ENCODE data around the gene POMP. TPM values are rescaled to one million over a fixed set of nuclear protein-coding genes. Genes with fewer than 3 reads are reported as not detected.
A peak's percentile ranks its signal among the peaks of the same experiment; 100 is the strongest.
"Not testable (repeated sequence)": the region's sequence is repeated elsewhere in the genome, so short reads cannot be mapped to it uniquely, and the experiment has no call there.

POMP gene
- polyA plus RNA-seq, 1 donor, result 52.6 TPM

DNA sequence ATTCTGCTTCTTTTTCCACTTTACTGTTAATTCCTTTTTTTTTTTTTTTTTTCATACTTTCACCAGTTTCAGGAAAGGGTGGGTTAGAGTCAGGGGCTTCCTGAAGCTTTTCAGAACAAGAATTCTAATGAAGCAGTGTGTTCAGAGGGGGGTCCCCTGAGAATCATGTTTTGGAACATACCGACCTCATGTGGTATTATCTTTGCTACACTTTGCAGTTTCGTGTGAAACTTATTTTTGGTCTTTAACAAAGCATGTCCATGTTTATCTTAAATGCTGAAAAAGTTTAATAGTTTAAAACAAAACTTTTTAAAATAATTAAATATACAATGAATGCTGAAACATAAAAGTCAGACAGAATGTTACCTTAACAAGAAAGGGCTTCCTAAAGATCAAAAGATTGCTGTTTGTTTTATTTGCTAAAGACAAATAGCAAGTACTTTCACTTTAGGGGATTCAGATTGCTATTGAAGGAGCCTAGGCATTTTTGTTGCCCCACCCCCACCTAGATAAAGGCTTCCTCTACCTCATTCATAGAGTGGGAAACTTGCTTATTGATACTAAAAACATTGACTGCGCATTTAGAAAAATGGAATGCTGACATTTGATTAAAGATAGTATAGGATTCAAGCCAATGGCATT lies 21.1 kb upstream of the POMP start:
- DNase-seq, result no peak

DNA sequence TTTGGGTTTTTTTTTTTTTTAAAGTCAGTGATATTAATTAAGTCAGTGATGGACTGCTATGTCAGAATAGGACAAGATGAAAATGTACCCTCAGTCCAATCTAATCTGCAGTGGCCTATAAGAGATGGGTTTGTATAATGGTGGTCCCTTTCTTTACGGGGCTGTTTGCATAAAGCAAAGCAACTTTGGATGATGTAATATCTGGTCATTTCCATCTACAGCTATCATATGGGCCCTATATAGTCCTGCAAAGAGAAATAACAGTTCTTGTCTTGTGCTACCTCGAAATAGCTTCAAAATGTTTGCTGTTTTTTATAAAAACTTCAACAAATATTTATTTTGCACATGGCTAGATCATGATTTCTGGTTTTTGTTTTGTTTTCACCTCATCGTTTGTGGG lies 20.2 kb upstream of the POMP start:
- no peak for DNase-seq

DNA sequence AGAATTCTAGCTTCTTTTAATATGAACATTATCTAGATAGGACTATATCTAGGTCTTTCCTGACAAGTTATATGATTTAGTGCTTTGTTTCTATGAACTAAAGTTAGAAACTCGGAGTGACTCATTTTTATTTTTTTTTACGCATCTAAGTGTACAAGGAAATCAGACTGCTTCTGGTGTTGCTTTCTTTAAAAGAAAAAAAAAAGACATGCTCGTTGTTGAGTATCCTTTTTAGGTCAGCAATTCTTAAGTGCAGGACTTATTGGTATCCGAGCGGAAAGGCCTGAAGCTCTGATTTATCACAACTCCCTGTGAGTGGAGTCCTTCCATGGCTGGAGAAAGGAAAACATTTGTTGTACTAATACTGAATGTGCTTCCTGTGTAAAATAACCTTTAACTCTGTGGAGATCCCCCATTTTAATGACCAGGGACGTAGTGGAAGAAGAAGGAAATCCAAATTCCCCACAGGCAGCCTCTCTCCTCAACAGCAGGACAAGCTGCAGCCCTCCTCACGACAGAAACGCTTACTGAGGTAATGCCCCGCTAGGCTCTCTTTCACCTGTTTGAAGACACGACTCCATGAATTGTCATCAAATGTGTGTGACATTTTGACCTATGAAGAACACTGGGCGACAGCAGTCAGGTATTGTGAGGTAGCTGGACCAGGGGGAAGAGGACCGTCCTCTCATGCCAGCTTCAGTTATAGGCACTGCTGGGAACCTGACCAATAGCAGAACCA lies 17.9 kb upstream of the POMP start:
- no peak for DNase-seq

DNA sequence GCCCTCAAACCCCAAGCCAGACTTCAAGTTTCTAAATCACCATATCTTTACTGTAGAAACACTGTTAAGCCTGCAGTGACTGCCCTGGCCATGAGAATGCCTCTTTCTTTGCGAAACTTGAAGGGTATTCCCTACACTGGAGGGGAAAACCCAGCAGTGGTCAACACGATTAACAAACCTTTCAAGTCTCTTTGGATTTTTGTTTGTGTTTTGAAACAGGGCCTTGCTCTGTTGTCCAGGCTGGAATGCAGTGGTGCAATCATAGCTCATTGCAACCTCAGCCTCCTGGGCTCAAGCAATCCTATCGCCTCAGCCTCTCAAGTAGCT lies 17.4 kb upstream of the POMP start:
- DNase-seq, result no peak

DNA sequence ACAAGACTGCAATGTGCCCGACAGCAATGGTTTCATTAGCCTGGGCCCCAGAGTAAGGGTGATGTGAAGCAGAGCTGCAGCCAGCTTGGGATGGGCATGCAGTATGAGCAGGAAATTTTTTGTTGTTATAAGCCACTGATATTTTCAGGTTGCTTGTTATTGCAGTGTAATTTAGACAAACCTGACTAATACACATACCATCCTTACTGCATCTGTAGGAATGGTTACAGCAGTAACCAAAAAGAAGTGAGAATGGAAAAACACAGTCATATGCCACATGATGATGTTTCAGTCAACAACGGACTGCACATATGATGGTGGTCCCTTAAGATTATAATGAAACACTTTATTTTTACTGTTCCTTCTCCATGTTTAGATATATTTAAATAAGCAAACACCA lies 8.6 kb upstream of the POMP start:
- no peak for DNase-seq

DNA sequence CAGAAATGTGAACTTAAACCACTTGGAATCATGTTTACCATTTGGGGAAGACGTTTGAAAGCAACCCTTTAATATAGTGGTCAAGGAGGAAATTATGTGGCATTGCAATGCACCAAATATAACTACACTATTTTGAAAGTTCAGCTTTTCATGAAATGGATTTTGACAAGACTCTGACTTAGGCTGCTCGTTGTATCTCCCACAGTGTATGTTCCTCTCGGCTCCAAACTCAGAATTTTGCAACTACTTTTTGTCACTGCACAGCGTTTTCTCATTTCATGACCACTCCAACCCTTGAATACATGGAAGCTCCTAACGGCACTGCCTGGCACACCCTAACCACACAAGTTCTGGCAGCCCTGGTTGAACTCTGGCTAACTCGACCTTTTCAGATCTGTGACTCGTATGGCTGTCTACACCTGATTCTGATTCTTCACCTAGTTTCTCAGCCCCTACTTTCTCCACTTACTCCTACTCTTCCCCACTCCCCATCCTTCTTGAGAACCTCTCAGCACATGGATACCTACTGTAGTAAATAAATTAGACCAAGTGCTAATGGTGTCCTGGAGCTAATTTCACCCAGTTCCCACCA lies 7.0 kb upstream of the POMP start:
- no peak for DNase-seq

DNA sequence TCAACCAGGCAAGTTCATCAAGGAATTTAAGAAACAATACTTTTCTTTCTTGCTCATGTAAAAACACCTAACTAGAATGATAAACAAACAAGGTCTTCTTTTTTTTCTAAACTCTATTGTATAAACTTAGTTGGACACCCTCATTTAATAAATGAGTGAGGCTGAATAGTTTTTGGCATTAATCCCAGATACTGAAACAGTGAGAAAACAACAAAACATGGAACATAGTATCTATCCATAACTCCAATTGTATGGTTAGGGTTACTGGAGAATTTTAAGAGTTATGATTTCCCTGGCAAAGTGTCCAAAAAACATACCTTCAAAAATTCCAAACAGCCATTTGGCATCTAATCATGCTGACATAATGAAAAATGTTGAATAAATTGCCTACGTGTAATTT lies 5.8 kb upstream of the POMP start:
- no peak for DNase-seq

DNA sequence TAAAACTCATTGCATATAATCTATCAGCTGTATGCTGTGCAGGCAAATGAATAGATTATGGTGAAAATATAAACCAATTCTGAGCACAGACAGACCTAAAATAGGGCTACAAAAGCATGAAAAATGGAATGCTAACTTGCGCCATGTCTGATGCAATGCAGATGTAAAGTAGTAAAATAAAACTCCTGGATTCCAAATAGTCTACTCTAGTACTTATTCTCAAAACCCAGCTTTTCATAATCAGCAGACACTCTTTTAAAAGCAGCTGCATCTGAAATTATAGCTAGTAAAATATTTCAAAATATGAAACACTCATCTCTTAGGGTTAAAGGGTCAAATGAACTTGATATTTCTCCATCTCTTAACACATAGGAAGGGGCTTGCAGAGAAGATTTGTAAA lies 4.7 kb upstream of the POMP start:
- no peak for DNase-seq

DNA sequence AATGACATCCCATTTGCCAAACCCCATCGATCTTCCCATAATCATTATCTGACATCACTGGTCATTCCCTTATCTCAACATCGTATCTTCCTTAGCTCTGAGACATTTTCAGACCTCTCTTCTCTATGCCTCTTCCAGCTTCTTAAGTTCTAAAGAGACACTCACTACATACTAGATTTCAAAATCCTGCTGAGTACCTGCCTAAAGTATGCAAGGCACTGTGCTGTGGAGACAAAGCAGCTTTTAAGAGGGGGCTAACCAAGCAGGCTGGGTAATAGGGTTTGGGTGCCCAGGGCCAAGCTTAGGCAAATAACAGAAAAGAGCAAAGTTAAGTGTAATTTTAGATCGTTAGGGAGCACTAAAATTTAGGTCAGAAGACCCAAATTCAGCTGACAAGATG lies 3.4 kb upstream of the POMP start:
- DNase-seq, result no peak

DNA sequence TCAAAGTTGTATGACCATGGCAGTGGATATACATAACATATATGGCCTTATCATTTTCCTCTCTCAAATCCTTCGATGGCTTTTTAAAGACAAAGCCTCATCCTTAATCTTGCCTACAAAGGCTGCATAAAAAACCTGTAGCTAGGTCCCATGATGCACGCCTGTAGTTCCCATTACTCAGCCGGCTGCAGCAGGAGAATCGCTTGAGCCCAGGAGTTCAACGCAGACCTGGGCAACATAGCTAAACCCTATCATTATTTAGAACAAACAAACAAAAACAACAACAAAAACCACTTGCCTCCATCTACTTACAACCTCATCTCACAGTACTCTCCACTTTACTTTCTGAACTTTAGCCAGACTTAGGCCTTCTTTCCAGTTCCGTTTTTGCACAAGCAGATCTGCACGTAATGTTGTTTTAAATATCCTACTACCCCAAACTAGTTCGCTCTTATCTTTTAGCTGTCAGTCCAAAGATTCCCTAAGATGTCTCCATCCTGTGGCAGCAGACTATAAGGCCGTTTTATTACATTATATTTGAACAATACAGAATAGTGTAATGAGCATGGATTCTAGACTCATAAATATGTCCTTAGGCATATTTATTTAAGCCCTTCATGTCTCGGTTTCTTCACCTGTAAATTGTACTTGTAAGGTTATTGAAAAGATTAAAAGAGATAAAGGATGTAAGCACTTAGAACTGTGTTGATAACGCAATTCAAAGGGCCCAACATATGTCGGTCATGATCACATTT lies 969 bp upstream of the POMP start:
- DNase-seq, result peak; percentile 18

DNA sequence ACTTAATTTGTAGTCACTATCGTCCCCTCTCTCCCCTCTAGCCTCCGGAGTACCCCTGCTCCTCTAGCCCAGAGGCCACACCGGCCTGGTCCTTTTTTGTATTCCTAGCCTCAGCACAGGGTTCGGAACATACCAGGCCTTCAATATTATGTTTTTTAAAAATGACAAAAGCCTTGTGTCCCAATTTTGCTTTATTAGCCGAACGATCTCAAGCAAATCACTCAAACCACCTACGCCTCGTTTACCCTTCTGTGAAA lies 463 bp upstream of the POMP start:
- no peak for DNase-seq

DNA sequence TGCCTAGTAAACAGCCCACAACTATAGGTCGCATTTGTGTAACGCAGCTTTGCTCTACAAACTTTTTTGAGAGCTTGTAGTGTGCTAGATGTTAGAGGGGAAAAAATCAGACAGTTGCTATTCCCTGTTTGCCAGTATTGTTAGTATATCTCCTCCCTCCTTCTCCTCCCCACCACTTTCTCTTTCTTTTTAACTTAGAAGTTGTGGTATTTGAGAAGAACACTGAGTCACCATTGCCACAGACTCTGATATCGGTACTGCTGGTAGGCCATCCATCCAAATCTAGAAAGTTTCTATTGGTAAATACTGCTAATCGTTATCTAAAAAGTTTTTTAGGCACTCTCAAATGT lies 666 bp downstream of the POMP start:
- peak; percentile 8 for DNase-seq

DNA sequence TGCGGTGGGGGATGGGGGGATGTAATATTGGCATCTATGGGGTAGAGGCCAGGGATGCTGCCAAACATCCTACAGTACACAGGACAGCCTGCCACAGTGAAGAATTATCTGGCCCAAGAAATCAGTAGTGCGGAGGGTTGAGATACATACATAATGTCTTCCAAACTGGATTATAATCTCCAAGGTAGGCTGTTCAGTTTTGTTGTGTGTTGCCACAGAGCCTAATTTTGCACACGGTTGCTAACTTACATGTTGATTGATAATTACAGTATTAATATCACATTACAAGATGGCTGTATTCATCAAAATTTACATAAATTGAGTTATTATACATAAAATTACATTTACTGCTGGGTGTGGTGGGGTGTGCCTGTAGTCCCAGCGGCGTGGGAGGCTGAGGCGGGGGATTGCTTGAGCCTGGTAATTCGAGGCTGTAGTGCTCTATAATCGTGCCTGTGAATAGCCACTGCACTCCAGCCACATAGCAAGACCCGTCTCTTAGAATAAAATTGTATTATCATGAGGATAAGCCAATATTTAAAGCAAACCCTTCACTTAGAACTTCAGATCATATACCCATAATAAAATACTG lies 8.1 kb downstream of the POMP start:
- DNase-seq, result no peak

DNA sequence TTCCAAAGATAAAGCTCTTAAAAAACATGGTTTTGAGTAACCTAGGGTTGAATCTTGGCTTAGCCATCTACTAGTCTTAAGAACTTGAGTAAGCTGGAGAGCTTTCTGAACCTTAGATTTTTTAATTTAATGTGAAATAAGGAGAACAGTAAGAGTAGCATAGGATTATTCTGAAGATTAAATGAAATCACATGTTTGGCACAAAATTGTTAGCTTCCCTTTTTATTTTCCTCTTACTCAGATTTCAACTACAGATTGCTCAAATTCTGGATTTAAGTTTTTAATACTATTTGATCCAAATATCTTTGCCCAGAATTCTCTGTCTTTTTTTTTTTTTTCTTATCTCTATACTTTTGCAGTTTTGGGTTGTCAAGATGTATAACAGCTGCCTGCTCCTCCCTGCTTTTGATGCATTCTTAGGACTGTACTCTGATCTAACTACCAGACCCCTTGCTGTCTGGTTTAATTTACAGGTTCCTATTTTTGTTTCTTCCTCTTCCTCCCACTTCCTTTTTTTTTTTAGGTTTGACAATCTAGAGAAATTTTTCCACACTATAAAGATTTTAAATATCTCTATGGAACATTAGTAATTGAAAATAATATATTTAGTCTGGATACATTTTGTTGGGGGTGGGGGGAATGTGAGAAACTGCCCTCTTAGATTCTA lies 12.3 kb downstream of the POMP start:
- DNase-seq, result no peak

DNA sequence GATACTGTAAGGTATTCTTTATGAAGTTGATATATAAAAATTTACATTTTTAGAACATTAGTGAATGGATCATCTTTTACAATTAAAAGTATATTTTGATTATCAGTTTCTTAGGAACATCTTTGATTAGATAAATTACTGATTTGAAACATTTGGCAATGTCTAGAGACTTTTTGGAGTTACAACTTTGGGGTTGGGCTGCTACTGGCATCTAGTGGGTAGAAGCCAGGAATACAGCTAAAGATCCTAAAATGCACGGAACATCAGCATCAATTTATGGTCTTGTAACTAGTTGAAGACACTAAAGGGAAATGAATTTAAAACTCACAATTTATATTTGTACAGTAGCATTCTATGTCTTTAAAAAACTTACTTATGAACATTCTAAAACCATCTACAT lies 19.9 kb downstream of the POMP start:
- DNase-seq, result no peak

DNA sequence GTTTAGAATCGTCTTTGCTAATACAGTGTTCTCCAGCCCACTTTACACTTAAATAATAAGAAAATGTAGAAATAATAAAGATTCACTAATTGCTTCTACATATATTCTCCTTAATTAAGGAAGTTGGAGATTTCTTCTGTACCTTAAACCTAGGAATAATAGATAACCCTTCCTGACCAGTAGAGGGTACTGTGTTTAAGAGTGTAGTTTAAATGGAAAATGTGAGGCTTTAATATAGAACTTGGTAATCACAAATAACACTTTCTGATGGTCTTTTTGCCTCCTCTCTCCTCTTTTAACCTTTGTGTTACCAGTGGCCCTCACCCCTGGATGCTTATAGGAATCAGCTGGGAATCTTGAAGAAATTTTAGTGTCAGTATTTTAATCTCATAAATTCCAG lies 20.7 kb downstream of the POMP start:
- no peak for DNase-seq

DNA sequence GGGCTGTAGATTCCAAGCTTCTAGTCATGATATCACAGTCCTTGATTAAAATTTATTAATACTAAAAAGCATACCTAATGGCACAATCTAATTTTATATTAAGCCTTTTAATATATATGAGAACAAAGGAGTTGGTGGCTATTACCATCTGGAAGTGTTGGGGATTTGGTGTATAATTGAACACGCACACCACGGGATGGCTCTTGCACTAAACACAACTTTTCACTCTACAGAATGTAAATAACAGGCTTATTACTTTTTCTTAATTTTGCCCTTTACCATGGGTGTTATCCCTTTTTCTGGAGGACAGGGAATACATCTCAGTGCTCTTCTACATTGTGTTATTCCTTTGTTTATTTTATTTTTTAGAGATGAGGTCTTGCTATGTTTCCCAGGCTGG lies 21.6 kb downstream of the POMP start:
- no peak for DNase-seq

DNA sequence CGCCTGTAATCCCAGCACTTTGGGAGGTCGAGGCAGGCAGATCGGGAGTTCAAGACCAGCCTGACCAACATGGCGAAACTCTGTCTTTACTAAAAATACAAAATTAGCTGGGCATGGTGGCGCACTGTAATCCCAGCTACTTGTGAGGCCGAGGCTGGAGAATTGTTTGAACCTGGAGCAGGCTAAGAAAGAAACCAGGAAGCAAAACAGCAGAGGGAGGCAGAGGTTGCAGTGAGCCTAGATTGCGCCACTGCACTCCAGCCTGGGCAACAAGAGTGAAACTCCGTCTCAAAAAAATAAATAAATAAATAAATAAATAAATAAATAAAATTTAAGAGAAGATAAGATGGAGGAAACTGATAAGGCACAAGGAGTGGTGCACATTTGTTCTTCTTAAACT lies 24.2 kb downstream of the POMP start:
- DNase-seq, result not testable (repeated sequence)

DNA sequence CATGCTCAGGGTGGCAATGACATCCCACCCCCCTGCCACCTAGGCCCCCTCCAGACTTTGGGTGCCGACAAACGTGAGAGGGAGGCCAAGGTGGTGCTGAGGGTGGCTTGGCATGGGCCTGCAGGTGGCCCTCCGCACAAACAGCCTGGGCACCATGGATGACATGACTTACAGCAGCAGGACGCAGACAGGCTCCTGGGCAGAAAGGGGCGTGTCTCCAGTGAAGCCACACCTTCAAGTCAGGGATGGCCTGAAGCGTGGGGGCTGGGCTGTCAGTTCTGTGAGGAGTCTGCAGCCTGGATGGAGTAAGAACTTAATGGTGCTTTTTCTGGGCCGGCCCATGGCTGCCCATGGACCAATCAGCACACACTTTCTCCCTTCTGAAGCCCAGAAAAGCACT lies 25.3 kb downstream of the POMP start:
- no peak for DNase-seq

DNA sequence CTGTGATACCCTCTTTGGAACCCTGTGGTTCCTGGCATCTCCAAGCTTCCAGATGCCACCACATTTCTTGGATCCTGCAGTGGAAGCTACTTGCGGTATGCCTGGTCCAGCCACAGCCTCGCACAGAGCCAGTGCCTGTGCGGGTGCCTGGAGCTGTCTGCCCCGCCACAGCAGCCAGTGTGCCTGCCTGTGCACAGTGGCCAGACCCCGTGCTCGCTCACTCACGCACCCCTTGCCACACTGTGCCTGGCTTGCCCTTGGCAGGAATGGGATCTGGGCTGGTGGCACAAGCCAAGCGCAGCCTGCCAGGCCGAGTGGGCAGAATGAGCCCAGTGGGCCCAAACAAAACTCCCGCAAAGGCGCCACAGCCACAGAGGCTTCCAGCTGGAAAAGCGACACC lies 26.2 kb downstream of the POMP start:
- DNase-seq, result no peak

DNA sequence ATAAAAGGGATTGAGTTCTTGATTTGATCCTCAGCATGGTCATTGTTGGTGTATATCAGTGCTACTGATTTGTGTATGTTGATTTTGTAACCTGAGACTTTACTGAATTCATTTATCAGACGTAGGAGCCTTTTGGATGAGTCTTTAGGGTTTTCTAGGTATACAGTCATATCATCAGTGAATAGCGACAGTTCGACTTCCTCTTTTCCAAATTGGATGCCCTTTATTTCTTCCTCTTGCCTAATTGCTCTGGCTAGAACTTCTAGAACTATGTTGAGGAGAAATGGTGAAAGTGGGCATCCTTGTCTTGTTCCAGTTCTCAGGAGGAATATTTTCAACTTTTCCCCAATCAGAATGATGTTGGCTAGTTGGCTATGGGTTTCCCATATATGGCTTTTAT lies 27.0 kb downstream of the POMP start:
- no peak for DNase-seq

DNA sequence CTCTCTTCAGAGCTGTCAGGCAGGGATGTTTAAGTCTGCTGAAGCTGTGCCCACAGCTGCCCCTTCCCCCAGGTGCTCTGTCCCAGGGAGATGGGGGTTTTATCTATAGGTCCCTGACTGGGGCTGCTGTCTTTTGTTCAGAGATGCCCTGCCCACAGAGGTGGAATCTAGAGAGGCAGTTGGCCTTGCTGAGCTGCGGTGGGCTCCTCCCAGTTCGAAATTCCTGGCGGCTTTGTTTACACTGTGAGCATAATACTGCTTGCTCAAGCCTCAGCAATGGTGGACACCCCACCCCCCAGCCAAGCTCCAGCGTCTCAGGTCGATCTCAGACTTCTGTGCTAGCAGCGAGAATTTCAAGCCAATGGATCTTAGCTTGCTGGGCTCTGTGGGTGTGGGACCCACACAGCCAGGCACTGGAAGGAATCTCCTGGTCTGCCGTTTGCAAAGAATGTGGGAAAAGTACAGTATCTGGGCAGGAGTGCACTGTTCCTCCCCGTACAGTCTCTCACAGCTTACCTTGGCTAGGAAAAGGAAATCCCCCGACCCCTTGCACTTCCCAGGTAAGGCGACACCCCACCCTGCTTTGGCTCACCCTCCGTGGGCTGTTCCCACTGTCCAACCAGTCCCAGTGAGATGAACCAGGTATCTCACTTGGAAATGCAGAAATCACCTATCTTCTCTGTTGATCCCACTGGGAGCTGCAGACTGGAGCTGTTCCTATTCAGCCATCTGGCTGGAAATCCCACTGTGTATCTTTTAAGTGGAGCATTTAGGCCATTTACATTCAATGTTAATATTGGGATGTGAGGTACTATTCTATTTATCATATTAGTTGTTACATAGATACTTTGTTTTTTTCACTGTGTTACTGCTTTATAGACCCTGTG lies 34.9 kb downstream of the POMP start:
- DNase-seq, result not testable (repeated sequence)

All from hindlimb muscle (tissue), 1 donor.